HuH-7.5 (cell line): ENCODE results near the gene NUTM1.
A peak's percentile ranks its signal among the peaks of the same experiment; 100 is the strongest.

Experiments used
- DNase-seq: peaks from one replicate; pipeline ENCODE4 v3.0.0; 2011; ENCODE audit warnings: low spot score

Gene NUTM1

GRCh38 chr15:34342737-34343575 is at the start of gene NUTM1, which contains the start of gene NOP10:
TSS of gene NUTM1 (plus strand) at chr15:34343315. CDS start at chr15:34343697, 382 bp downstream.
TSS of gene NOP10 (minus strand) at chr15:34343136. CDS start at chr15:34343073, 63 bp downstream.
- DNase-seq: peak; percentile 59

GRCh38 chr15:34297059-34297458 is 46.1 kb upstream of the NUTM1 start:
- DNase-seq: no peak

- no peak for DNase-seq
Observed at GRCh38 chr15:34301058-34301457, 42.1 kb upstream of the NUTM1 start.

- no peak for DNase-seq
Observed at GRCh38 chr15:34304613-34305012, 38.5 kb upstream of the NUTM1 start.

GRCh38 chr15:34311563-34311962 is 31.6 kb upstream of the NUTM1 start:
- DNase-seq: no peak

GRCh38 chr15:34314491-34315490 is 28.3 kb upstream of the NUTM1 start:
- no peak for DNase-seq

- peak; percentile 18 for DNase-seq
Observed at GRCh38 chr15:34318277-34319079, 24.6 kb upstream of the NUTM1 start.

- no peak for DNase-seq
Observed at GRCh38 chr15:34323217-34323616, 19.9 kb upstream of the NUTM1 start.

GRCh38 chr15:34324933-34325332 is 18.2 kb upstream of the NUTM1 start:
- DNase-seq: no peak

- DNase-seq: no peak
Observed at GRCh38 chr15:34325368-34325767, 17.7 kb upstream of the NUTM1 start.

GRCh38 chr15:34327906-34328305 is 15.2 kb upstream of the NUTM1 start:
- no peak for DNase-seq

- DNase-seq: no peak
Observed at GRCh38 chr15:34329006-34329405, 14.1 kb upstream of the NUTM1 start.

GRCh38 chr15:34330279-34330678 is 12.8 kb upstream of the NUTM1 start:
- DNase-seq: no peak

- no peak for DNase-seq
Observed at GRCh38 chr15:34331809-34332208, 11.3 kb upstream of the NUTM1 start.

- no peak for DNase-seq
Observed at GRCh38 chr15:34332553-34333120, 10.5 kb upstream of the NUTM1 start.

- DNase-seq: no peak
Observed at GRCh38 chr15:34334672-34335071, 8.4 kb upstream of the NUTM1 start.

- DNase-seq: no peak
Observed at GRCh38 chr15:34335176-34336032, 7.7 kb upstream of the NUTM1 start.

- no peak for DNase-seq
Observed at GRCh38 chr15:34336231-34336990, 6.7 kb upstream of the NUTM1 start.

GRCh38 chr15:34336991-34337556 is 6.0 kb upstream of the NUTM1 start:
- no peak for DNase-seq
